ENCODE measurements around the gene FAM20A. TPM values are rescaled to one million over a fixed set of nuclear protein-coding genes. Genes with fewer than 3 reads are reported as not detected.

The FAM20A gene
- total and polyA plus RNA-seq, 2 donors (not counting 1 experiment from before 2014, with no cell fraction given): 0.96 to 14.9 TPM

- no peak overlapping the region for H3K4me3 ChIP-seq (replicated peaks in 1 of 4; ENCODE audit: control extremely low read depth in 1 of 4, insufficient read depth in 1 of 4, low read depth in 3 of 4, low read length in 4 of 4)
- no peaks in the 10 kb centered on the region for H4K20me1 ChIP-seq (ENCODE audit: control insufficient read depth, extremely low read depth, insufficient read depth, low read length)
- no peak for DNase-seq (ENCODE audit: low read depth in 2 of 2)
- TF ChIP-seq, protein P1, sequence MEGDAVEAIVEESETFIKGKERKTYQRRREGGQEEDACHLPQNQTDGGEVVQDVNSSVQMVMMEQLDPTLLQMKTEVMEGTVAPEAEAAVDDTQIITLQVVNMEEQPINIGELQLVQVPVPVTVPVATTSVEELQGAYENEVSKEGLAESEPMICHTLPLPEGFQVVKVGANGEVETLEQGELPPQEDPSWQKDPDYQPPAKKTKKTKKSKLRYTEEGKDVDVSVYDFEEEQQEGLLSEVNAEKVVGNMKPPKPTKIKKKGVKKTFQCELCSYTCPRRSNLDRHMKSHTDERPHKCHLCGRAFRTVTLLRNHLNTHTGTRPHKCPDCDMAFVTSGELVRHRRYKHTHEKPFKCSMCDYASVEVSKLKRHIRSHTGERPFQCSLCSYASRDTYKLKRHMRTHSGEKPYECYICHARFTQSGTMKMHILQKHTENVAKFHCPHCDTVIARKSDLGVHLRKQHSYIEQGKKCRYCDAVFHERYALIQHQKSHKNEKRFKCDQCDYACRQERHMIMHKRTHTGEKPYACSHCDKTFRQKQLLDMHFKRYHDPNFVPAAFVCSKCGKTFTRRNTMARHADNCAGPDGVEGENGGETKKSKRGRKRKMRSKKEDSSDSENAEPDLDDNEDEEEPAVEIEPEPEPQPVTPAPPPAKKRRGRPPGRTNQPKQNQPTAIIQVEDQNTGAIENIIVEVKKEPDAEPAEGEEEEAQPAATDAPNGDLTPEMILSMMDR (conservative IDR thresholded peaks at IDR 0.05 in 1 of 2, IDR thresholded peaks at IDR 0.05 in 1 of 2; ENCODE audit: low read depth in 1 of 2, low read length in 2 of 2): no peak
- TF ChIP-seq EZH2 (IDR thresholded peaks at IDR 0.05; ENCODE audit: low read length, missing control alignments): no peak
- H3K9me3 ChIP-seq (ENCODE audit: control insufficient read depth, insufficient read depth, low read depth, low read length): no peaks in the 10 kb centered on the region
- no peak overlapping the region for H3K4me2 ChIP-seq (ENCODE audit: extremely low read depth, insufficient read depth, low read length)
- no peaks in the 10 kb centered on the region for H3K79me2 ChIP-seq (ENCODE audit: control insufficient read depth, insufficient read depth, low read length)
- H3K36me3 ChIP-seq (ENCODE audit: control insufficient read depth, insufficient read depth, low read length): no peaks in the 10 kb centered on the region
- no peak overlapping the region for H3K27ac ChIP-seq (ENCODE audit: insufficient read depth, low read length)
- no peaks in the 10 kb centered on the region for H3K4me1 ChIP-seq (ENCODE audit: control insufficient read depth, extremely low read depth, insufficient read depth, low read length)
- H3K27me3 ChIP-seq (ENCODE audit: control insufficient read depth, insufficient read depth, low read length): no peaks in the 10 kb centered on the region
- no peak overlapping the region for H3K9ac ChIP-seq (ENCODE audit: insufficient read depth, low read length)
- H2AFZ ChIP-seq (ENCODE audit: low read length): no peak overlapping the region
Observed at GRCh38 chr17:68589086-68589485, 12.1 kb downstream of the FAM20A start.

DNA sequence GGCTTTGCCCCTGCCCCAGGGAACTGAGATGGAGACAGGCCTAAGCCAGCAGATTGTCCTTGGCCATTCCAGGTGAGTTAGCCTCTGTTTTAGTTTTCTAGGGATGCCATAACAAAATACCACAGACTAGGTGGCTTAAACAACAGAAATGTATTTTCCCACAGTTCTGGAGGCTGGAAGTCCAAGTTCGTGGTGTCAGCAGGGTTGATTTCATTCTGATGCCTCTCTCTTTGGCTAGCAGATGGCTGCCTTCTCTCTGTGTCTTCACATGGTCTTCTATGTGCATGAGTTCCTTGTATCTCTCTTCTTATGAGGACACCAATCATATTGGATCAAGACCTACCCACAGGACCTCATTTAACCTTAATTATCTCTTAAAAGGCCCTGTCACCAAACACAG, 12.8 kb downstream of the FAM20A start:
- DNase-seq (ENCODE audit: low read depth in 2 of 2): no peak
- no peak overlapping the region for H3K9ac ChIP-seq (ENCODE audit: insufficient read depth, low read length)
- H3K27ac ChIP-seq (ENCODE audit: insufficient read depth, low read length): no peak overlapping the region

GRCh38 chr17:68587847-68588246, 13.3 kb downstream of the FAM20A start:
- H3K4me1 ChIP-seq (ENCODE audit: control insufficient read depth, extremely low read depth, insufficient read depth, low read length): no peaks in the 10 kb centered on the region
- H3K9me3 ChIP-seq (ENCODE audit: control insufficient read depth, insufficient read depth, low read depth, low read length): no peaks in the 10 kb centered on the region
- H3K36me3 ChIP-seq (ENCODE audit: control insufficient read depth, insufficient read depth, low read length): no peaks in the 10 kb centered on the region
- no peak overlapping the region for H3K4me2 ChIP-seq (ENCODE audit: extremely low read depth, insufficient read depth, low read length)
- H2AFZ ChIP-seq (ENCODE audit: low read length): no peak overlapping the region
- no peaks in the 10 kb centered on the region for H3K79me2 ChIP-seq (ENCODE audit: control insufficient read depth, insufficient read depth, low read length)
- no peak overlapping the region for H3K27ac ChIP-seq (ENCODE audit: insufficient read depth, low read length)
- no peak for TF ChIP-seq EZH2 (IDR thresholded peaks at IDR 0.05; ENCODE audit: low read length, missing control alignments)
- TF ChIP-seq, protein P1 (conservative IDR thresholded peaks at IDR 0.05 in 1 of 2, IDR thresholded peaks at IDR 0.05 in 1 of 2; ENCODE audit: low read depth in 1 of 2, low read length in 2 of 2): no peak
- H4K20me1 ChIP-seq (ENCODE audit: control insufficient read depth, extremely low read depth, insufficient read depth, low read length): no peaks in the 10 kb centered on the region
- DNase-seq (ENCODE audit: low read depth in 2 of 2): no peak
- H3K4me3 ChIP-seq (replicated peaks in 1 of 4; ENCODE audit: control extremely low read depth in 1 of 4, insufficient read depth in 1 of 4, low read depth in 3 of 4, low read length in 4 of 4): no peak overlapping the region
- H3K27me3 ChIP-seq (ENCODE audit: control insufficient read depth, insufficient read depth, low read length): no peaks in the 10 kb centered on the region
- no peak overlapping the region for H3K9ac ChIP-seq (ENCODE audit: insufficient read depth, low read length)

More for the DNA sequence above, 12.8 kb downstream of the FAM20A start:
- no peak overlapping the region for H3K4me3 ChIP-seq (replicated peaks in 1 of 4; ENCODE audit: control extremely low read depth in 1 of 4, insufficient read depth in 1 of 4, low read depth in 3 of 4, low read length in 4 of 4)
- H2AFZ ChIP-seq (ENCODE audit: low read length): no peak overlapping the region
- no peaks in the 10 kb centered on the region for H3K9me3 ChIP-seq (ENCODE audit: control insufficient read depth, insufficient read depth, low read depth, low read length)
- H3K27me3 ChIP-seq (ENCODE audit: control insufficient read depth, insufficient read depth, low read length): no peaks in the 10 kb centered on the region
- TF ChIP-seq EZH2 (IDR thresholded peaks at IDR 0.05; ENCODE audit: low read length, missing control alignments): no peak
- TF ChIP-seq, protein P1 (conservative IDR thresholded peaks at IDR 0.05 in 1 of 2, IDR thresholded peaks at IDR 0.05 in 1 of 2; ENCODE audit: low read depth in 1 of 2, low read length in 2 of 2): no peak
- no peaks in the 10 kb centered on the region for H3K4me1 ChIP-seq (ENCODE audit: control insufficient read depth, extremely low read depth, insufficient read depth, low read length)
- H3K36me3 ChIP-seq (ENCODE audit: control insufficient read depth, insufficient read depth, low read length): no peaks in the 10 kb centered on the region
- H4K20me1 ChIP-seq (ENCODE audit: control insufficient read depth, extremely low read depth, insufficient read depth, low read length): no peaks in the 10 kb centered on the region
- H3K79me2 ChIP-seq (ENCODE audit: control insufficient read depth, insufficient read depth, low read length): no peaks in the 10 kb centered on the region
- H3K4me2 ChIP-seq (ENCODE audit: extremely low read depth, insufficient read depth, low read length): no peak overlapping the region

Measured in fibroblast of lung (primary cell).